GM21529 (cell line): Measurements from ENCODE around the gene ZDHHC24.

Source experiments
- ATAC-seq: cut with Tn5 transposase; IDR thresholded peaks from one replicate; pipeline ENCODE4 v1.9.1; 2021; ENCODE audit not compliant: unreplicated experiment

The ZDHHC24 gene

DNA sequence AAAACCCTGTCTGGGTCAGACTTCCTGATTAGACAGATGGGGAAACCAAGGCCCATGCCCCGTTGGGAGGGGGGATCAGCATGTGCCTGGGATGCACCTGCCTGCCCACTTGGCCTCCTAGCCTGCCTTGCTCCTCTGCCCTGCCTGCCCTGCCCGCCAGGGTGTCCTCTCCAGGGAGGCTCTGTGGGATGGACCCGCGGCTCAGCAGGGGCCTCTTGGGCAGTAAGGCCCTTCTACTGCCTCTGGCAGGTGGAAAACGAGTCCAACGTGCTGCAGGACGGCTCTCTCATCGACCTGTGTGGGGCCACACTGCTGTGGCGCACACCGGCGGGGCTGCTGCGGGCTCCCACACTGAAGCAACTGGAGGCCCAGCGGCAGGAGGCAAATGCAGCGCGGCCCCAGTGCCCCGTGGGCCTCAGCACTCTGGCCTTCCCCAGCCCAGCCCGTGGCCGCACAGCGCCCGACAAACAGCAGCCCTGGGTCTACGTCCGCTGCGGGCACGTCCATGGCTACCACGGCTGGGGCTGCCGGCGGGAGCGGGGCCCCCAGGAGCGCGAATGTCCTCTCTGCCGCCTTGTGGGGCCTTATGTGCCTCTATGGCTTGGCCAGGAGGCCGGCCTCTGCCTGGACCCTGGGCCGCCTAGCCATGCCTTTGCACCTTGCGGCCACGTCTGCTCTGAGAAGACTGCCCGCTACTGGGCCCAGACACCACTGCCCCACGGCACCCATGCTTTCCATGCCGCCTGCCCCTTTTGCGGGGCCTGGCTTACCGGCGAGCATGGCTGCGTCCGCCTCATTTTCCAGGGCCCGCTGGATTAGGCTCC lies 70.3 kb downstream of the ZDHHC24 start:
- ATAC-seq = no peak

DNA sequence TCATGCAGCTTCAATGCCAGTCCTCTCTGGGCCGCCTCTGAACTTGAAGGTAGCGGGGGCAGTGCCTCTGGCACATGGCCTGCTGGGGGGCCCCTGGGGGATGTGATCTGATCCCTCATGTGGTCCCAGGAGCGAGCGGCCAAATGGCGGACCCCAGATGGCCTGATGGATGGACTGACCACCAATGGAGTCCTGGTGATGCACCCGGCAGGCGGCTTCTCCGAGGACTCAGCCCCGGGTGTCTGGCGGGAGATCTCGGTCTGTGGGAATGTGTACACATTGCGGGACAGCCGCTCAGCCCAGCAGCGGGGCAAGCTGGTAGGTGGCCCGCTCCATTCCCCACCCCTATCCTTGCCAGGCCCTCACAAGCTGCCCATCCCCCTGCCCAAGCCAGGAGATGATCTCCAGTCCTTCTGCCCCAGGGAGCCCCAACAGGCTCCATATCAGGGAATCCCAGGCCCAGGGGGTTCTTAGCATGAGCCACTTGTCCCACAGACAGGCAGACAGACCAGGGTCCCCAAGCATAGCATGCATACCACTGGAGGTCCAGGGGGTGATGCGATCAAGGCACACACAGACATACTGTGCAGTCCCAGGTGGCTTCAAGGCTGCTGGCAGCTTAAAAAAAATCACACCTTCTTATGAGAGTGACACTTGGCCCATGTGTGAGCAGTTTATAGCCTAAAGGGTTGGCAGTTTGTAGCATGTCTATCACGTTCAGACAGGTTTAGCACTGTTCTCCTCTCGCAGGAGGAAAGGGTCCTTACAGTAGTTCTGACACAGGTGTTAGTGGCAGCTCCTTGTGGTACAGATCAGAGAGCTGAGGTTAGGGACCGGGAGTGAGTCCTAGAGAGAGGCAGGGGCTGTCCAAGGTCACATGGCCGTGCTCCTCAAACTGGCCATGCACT lies 72.0 kb downstream of the ZDHHC24 start:
- ATAC-seq = no peak

DNA sequence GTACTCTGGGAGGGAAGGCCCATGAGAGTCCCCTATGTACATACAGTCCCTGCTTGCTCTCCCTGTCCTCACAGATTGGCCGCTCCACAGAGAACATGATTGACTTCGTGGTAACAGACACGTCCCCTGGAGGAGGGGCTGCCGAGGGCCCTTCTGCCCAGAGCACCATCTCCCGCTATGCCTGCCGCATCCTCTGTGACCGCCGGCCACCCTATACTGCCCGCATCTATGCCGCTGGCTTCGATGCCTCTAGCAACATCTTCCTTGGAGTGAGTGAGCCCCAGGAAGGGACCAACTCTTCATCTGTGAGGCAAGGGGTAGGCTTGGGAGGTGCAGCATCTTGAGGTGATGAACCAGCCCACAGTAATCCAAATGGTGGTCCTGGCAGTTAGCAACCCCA lies 72.7 kb downstream of the ZDHHC24 start:
- ATAC-seq = no peak

DNA sequence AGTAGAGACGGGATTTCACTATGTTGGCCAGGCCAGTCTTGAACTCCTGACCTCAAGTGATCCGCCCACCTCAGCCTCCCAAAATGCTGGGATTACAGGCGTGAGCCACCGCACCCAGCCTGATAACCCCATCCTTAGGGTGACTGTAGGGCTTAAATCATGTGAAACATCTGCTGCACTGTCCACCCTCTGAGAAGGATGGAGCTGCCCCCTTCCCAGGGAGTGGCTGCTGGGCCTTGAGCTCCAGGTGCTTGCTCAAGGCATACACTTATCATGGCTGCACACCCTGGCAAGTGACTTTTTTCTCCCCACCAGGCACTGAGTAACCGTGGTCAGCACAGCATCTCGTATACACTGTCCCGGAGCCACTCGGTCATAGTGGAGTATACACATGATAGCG lies 73.8 kb downstream of the ZDHHC24 start:
- ATAC-seq = no peak

DNA sequence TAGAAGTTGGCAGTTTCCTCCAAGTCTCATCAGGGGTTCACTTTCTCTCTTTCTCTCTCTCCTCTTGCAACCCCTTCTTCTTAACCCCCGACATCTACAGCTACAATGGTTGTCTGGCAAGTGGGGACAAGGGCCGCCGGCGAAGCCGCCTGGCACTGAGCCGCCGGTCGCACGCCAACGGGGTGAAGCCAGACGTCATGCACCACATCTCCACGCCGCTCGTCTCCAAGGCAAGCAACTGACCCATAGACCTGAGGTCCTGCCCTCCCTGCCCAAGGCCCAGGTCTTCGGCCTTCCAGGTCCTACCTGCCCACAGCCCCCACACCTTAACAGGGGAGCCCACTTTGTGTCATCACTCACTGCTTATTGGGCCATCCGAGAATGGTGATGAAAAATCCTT lies 74.7 kb downstream of the ZDHHC24 start:
- no peak for ATAC-seq
